Chondrocyte (in vitro differentiated cells): ENCODE measurements around the gene DNAJB1. TPM values are rescaled to one million over a fixed set of nuclear protein-coding genes. Genes with fewer than 3 reads are reported as not detected.

Experiments
- DNase-seq: peaks from one replicate; pipeline ENCODE4 v3.0.0; 2021; ENCODE audit warnings: mixed read lengths, low spot score
- H3K27ac Mint-ChIP-seq: one replicate; pipeline ENCODE4 v1.8.0; 2021; ENCODE audit warnings: mild to moderate bottlenecking, moderate library complexity, mixed read lengths; ENCODE audit not compliant: unreplicated experiment
- H3K27me3 Mint-ChIP-seq: 2 replicates; pipeline ENCODE4 v1.8.0; 2021; ENCODE audit warnings: low read depth, mixed read lengths
- H3K36me3 Mint-ChIP-seq: 2 replicates; pipeline ENCODE4 v1.8.0; 2021; ENCODE audit warnings: low read depth, mixed read lengths
- H3K4me1 Mint-ChIP-seq: 2 replicates; pipeline ENCODE4 v1.8.0; 2021; ENCODE audit warnings: low read depth, mild to moderate bottlenecking, mixed read lengths
- H3K4me3 Mint-ChIP-seq: one replicate; pipeline ENCODE4 v1.8.0; 2021; ENCODE audit warnings: mild to moderate bottlenecking, moderate library complexity, mixed read lengths; ENCODE audit not compliant: unreplicated experiment
- H3K9me3 Mint-ChIP-seq: 2 replicates; pipeline ENCODE4 v1.8.0; 2021; ENCODE audit warnings: low read depth, mixed read lengths
- CTCF ChIP-seq: fragments of 200-600 bp; sonication (generic); IDR thresholded peaks from 2 replicates; pipeline ENCODE4 v1.5.0; 2021; ENCODE audit warnings: antibody characterized with exemption, mild to moderate bottlenecking, moderate library complexity
- total RNA-seq: library from RNA; stranded (reverse); gene quantifications from 3 replicates; pipeline ENCODE4 v1.2.1, GENCODE V29; 2021

The DNAJB1 gene
- total RNA-seq, 1 donor from 2014 or later, result 85.1 TPM

- H3K27me3 Mint-ChIP-seq, result no peaks in the 10 kb centered on the region
- H3K9me3 Mint-ChIP-seq, result no peaks in the 10 kb centered on the region
- peak overlapping the region; percentile 45 for H3K4me3 Mint-ChIP-seq
- no peak for DNase-seq
- H3K4me1 Mint-ChIP-seq, result peaks cover 40% of the 10 kb centered on the region
- peaks cover 5% of the 10 kb centered on the region for H3K36me3 Mint-ChIP-seq
- H3K27ac Mint-ChIP-seq, result peak overlapping the region; percentile 93
- TF ChIP-seq CTCF, result no peak
Observed at GRCh38 chr19:14476327-14476672, 41.9 kb downstream of the DNAJB1 start.

GRCh38 chr19:14475251-14476073 is 42.7 kb downstream of the DNAJB1 start, which contains the start of gene PTGER1:
Gene PTGER1, minus strand, starts transcription at chr19:14475354. Its CDS starts 1,034 bp downstream, at chr19:14474320.
- Mint-ChIP-seq H3K36me3 (peaks cover 5% of the 10 kb centered on the region), H3K27me3 (no peaks in the 10 kb centered on the region), H3K9me3 (no peaks in the 10 kb centered on the region), H3K4me1 (peaks cover 40% of the 10 kb centered on the region), H3K27ac (peak within 1 kb of the TSS; percentile 93), H3K4me3 (peak within 1 kb of the TSS; percentile 42)
- peak; percentile 72 for TF ChIP-seq CTCF
- no peak for DNase-seq

- Mint-ChIP-seq H3K9me3 (no peaks in the 10 kb centered on the region), H3K4me3 (peak overlapping the region; percentile 42), H3K36me3 (peaks cover 5% of the 10 kb centered on the region), H3K27me3 (no peaks in the 10 kb centered on the region), H3K27ac (peak overlapping the region; percentile 65), H3K4me1 (peaks cover 40% of the 10 kb centered on the region)
- peak; percentile 92 for DNase-seq
- TF ChIP-seq CTCF, result no peak
Observed at GRCh38 chr19:14474827-14475226, 43.4 kb downstream of the DNAJB1 start.

GRCh38 chr19:14473978-14474578 is 44.1 kb downstream of the DNAJB1 start:
- DNase-seq, result no peak
- TF ChIP-seq CTCF, result no peak
- peaks cover 40% of the 10 kb centered on the region for H3K4me1 Mint-ChIP-seq
- no peaks in the 10 kb centered on the region for H3K27me3 Mint-ChIP-seq
- peaks cover 5% of the 10 kb centered on the region for H3K36me3 Mint-ChIP-seq
- H3K4me3 Mint-ChIP-seq, result peak overlapping the region; percentile 42
- H3K27ac Mint-ChIP-seq, result no peak overlapping the region
- H3K9me3 Mint-ChIP-seq, result no peaks in the 10 kb centered on the region

- peaks cover 40% of the 10 kb centered on the region for H3K4me1 Mint-ChIP-seq
- no peak overlapping the region for H3K4me3 Mint-ChIP-seq
- no peak for TF ChIP-seq CTCF
- no peaks in the 10 kb centered on the region for H3K9me3 Mint-ChIP-seq
- no peaks in the 10 kb centered on the region for H3K27me3 Mint-ChIP-seq
- H3K36me3 Mint-ChIP-seq, result peaks cover 8% of the 10 kb centered on the region
- DNase-seq, result no peak
- H3K27ac Mint-ChIP-seq, result no peak overlapping the region
Observed at GRCh38 chr19:14473073-14473977, 44.9 kb downstream of the DNAJB1 start.
